GM12872 (cell line): ENCODE data around the gene PCDHA10.

Source experiments
- TF ChIP-seq, protein P1 (sequence below): IDR thresholded peaks from 3 replicates; pipeline ENCODE4 v1.5.1; 2011; ENCODE audit warnings: low read depth, mild to moderate bottlenecking, low read length, moderate library complexity; ENCODE audit not compliant: insufficient read depth

Gene PCDHA10

DNA sequence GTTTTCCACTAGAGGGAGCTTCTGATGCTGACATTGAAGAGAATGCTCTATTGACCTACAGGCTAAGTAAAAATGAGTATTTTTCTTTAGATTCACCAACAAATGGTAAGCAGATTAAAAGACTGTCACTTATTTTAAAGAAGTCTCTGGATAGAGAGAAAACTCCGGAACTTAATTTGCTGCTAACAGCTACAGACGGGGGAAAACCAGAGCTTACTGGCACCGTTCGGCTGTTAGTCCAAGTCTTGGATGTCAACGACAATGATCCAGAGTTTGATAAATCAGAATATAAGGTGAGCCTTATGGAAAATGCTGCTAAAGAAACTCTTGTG is 13.8 kb downstream of the PCDHA10 start:
- TF ChIP-seq, protein P1, sequence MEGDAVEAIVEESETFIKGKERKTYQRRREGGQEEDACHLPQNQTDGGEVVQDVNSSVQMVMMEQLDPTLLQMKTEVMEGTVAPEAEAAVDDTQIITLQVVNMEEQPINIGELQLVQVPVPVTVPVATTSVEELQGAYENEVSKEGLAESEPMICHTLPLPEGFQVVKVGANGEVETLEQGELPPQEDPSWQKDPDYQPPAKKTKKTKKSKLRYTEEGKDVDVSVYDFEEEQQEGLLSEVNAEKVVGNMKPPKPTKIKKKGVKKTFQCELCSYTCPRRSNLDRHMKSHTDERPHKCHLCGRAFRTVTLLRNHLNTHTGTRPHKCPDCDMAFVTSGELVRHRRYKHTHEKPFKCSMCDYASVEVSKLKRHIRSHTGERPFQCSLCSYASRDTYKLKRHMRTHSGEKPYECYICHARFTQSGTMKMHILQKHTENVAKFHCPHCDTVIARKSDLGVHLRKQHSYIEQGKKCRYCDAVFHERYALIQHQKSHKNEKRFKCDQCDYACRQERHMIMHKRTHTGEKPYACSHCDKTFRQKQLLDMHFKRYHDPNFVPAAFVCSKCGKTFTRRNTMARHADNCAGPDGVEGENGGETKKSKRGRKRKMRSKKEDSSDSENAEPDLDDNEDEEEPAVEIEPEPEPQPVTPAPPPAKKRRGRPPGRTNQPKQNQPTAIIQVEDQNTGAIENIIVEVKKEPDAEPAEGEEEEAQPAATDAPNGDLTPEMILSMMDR: no peak

DNA sequence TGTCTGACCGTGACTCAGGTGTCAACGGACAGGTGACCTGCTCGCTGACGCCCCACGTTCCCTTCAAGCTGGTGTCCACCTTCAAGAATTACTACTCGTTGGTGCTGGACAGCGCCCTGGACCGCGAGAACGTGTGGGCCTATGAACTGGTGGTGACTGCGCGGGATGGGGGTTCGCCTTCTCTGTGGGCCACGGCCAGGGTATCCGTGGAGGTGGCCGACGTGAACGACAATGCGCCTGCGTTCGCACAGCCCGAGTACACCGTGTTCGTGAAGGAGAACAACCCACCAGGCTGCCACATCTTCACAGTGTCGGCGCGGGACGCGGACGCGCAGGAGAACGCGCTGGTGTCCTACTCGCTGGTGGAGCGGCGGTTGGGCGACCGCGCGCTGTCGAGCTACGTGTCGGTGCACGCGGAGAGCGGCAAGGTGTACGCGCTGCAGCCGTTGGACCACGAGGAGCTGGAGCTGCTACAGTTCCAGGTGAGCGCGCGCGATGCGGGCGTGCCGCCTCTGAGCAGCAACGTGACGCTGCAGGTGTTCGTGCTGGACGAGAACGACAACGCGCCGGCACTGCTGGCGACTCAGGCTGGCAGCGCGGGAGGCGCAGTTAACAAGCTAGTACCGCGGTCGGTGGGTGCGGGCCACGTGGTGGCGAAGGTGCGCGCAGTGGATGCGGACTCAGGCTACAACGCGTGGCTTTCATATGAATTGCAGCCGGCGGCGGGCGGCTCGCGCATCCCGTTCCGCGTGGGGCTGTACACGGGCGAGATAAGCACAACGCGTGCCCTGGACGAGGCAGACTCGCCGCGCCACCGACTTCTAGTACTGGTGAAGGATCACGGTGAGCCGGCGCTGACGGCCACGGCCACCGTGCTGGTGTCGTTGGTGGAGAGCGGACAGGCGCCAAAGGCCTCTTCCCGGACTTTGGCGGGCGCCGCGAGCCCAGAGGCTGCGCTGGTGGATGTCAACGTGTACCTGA is 14.8 kb downstream of the PCDHA10 start:
- TF ChIP-seq, protein P1: no peak

DNA sequence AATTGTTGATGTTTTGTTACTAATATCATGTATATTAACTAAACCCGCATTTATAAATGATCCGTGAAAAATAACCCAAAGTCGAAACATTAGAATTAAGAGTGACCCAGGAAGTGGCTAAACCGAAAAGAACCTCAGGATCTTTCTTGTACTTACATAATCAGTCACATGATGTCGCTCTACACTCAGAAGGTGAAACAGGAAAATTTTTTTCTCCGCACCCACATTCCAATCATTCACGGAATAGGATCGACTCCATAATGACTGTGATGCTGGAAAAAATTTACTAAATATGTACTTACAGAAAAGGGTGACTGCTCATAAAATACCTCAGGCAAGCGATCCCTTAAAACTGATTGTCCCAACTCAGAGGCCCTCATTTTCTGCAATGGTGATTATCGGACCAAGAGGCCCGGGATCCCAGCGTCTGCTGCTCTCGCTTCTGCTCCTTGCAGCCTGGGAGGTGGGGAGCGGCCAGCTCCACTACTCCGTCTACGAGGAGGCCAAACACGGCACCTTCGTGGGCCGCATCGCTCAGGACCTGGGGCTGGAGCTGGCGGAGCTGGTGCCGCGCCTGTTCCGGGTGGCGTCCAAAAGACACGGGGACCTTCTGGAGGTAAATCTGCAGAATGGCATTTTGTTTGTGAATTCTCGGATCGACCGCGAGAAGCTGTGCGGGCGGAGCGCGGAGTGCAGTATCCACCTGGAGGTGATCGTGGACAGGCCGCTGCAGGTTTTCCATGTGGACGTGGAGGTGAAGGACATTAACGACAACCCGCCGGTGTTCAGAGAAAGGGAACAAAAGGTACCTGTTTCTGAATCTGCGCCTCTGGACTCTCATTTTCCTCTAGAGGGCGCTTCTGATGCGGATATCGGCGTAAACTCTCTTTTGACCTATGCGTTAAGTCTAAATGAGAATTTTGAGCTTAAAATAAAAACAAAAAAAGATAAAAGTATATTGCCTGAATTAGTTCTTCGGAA is 19.7 kb downstream of the PCDHA10 start, which contains the start of gene PCDHA12:
Gene PCDHA12, plus strand, starts transcription at position 224 of the 981 bp plus-strand sequence. Its CDS starts 165 bp downstream, at position 389.
- TF ChIP-seq, protein P1: no peak

DNA sequence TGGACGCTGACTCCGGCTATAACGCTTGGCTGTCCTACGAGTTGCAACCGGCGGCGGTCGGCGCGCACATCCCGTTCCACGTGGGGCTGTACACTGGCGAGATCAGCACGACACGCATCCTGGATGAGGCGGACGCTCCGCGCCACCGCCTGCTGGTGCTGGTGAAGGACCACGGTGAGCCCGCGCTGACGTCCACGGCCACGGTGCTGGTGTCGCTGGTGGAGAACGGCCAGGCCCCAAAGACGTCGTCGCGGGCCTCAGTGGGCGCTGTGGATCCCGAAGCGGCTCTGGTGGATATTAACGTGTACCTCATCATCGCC is 21.5 kb downstream of the PCDHA10 start:
- TF ChIP-seq, protein P1: no peak

DNA sequence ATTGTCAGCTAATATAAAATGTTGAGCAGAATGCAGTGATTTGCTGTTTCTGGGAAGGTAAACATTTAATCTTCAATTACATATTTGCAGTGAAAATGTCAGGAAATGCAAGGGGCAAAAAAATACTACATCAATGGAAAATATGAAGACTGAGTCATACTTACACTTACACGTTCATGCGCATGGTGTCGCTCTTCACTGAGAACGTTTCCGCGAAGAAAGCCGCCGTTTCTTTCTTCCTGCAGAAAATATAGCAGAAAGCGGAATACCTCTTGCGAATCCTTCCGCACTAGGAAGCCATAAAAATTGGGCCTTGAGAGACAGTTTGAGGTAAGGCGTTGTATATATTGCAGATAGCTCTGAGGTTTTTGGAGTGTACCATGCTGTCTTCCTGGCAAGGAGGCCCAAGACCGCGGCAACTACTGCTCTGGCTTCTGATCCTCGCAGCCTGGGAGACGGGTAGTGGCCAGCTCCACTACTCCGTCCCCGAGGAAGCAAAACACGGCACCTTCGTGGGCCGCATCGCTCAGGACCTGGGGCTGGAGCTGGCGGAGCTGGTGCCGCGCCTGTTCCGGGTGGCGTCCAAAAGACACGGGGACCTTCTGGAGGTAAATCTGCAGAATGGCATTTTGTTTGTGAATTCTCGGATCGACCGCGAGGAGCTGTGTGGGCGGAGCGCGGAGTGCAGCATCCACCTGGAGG is 26.3 kb downstream of the PCDHA10 start, which contains the start of gene PCDHA13:
Gene PCDHA13, plus strand, starts transcription at position 236 of the 702 bp plus-strand sequence. Its CDS starts 145 bp downstream, at position 381.
- TF ChIP-seq, protein P1: no peak

DNA sequence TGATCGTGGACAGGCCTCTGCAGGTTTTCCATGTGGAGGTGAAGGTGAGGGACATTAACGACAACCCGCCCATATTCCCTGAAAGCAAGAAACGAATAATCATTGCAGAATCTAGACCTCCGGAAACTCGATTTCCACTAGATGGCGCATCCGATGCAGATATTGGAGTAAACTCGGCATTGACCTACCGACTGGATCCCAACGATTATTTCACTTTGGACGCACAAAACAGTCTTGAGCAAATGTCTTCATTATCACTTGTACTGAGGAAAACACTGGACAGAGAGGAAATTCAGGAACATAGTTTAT is 26.8 kb downstream of the PCDHA10 start:
- TF ChIP-seq, protein P1: no peak
